Measurements from ENCODE around the gene LRRC10B.

LRRC10B gene

DNA sequence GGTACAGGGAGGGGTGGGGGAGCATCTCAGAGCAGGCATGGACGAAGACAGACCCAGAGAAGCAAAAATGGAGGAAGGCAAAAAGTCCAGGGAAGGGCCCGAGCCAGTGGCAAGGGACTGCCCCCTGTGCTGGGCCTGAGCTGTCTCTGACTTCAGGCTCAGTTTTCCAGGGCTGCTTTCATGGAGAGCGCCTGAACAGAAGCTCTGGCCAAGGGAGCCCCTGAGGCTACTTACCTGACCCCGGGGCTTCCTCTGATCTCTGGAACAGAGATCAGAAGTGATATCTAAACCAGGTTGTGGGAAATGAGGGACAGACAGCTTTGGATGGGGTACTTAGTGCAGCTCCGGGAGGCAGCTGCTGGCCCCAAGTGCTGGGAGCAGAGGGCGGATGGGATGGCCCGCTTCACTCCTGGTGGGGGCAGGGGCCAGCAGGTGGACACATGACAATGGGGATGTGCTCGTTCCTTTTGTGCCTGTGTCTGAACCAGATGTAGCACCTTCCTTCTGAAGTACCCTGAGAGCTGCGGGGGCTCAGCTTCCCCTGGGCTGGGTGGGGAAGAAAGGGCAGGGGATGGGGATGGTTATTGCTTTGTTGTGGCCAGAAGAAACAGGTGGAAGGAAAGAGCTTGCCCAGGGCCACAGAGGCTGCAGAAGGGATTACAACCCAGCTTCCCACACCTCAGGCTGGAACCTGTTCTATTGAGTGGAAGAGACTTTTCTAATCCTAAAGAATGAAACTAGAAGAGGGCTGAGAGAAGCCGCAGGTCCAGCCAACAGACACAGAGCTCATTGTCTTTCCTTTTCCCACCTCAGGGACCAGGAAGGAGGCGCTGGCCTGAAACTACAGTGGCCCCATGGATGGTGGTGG, 5.7 kb downstream of the LRRC10B start:
- Histone ChIP-seq H4K8ac (ENCODE audit: low read depth, low read length) (peak overlapping the region; percentile 76), H2AK5ac (ENCODE audit: low read length) (peak overlapping the region; percentile 89), H3K4me2 (ENCODE audit: low read length) (peak overlapping the region; percentile 16), H4K12ac (ENCODE audit: low read depth, low read length) (peak overlapping the region; percentile 74), H3K4ac (ENCODE audit: low read depth, low read length) (peak overlapping the region; percentile 77), H3K27ac (ENCODE audit: low read depth, low read length) (peak overlapping the region; percentile 93), H3K79me1 (ENCODE audit: low read length) (peaks cover 20% of the 10 kb centered on the region), H3K9me3 (ENCODE audit: insufficient read depth, low read depth, low read length) (no peaks in the 10 kb centered on the region), H2BK12ac (ENCODE audit: low read length) (peak overlapping the region; percentile 93), H4K91ac (ENCODE audit: low read depth, low read length) (peak overlapping the region; percentile 98), H3K79me2 (ENCODE audit: control insufficient read depth, insufficient read depth, low read length, poor library complexity) (peaks cover 9% of the 10 kb centered on the region), H2BK120ac (ENCODE audit: insufficient read depth, low read length, poor library complexity) (peak overlapping the region; percentile 88), H2AFZ (ENCODE audit: insufficient read depth, low read length, poor library complexity) (peak overlapping the region; percentile 42), H3K4me1 (ENCODE audit: control insufficient read depth in 1 of 2, insufficient read depth in 2 of 2, low read length in 2 of 2) (peaks cover 38 to 42% of the 10 kb centered on the region in 2 experiments), H3K9ac (ENCODE audit: low read length) (no peak overlapping the region), H2BK5ac (ENCODE audit: low read depth, low read length, poor library complexity) (peak overlapping the region; percentile 85), H3K23ac (ENCODE audit: low read length) (no peak overlapping the region), H3K36me3 (ENCODE audit: control insufficient read depth in 1 of 2, insufficient read depth in 2 of 2, low read length in 2 of 2) (peaks cover 4 to 10% of the 10 kb centered on the region in 2 experiments), H3K27me3 (ENCODE audit: insufficient read depth, low read length) (peaks cover 5% of the 10 kb centered on the region), H3K4me3 (ENCODE audit: low read depth, low read length) (no peak overlapping the region), H3K14ac (ENCODE audit: low read length) (peak overlapping the region; percentile 95), H3K18ac (ENCODE audit: low read length) (peak overlapping the region; percentile 94)
- WGBS (ENCODE audit: extremely low coverage, insufficient coverage, insufficient read length), result no CpG with 5 or more reads among the region's 11 CpGs
- DNase-seq, result peak; percentile 18 to 29

DNA sequence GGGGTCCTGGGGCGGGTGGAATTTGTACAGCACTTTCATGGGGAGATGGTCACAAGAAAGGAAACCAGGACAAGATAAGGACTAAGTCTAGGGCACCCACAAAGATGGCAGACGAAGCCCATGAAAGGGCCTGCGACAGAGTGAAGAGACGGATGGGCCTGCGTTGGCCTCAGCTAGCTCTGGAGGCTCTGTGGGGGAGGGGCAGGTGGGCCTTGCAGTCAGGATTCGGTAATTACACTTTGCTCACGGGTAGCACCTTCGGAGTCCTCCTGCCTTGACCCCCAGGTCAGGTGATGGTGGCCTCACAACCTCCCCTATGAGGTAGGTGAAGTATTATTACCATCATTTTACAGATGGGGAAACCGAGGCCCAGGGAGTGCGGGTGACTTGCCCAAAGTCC, 7.1 kb downstream of the LRRC10B start:
- no peak overlapping the region for H3K9ac ChIP-seq (ENCODE audit: low read length)
- DNase-seq, result no peak
- no peaks in the 10 kb centered on the region for H3K9me3 ChIP-seq (ENCODE audit: insufficient read depth, low read depth, low read length)
- no peak overlapping the region for H4K12ac ChIP-seq (ENCODE audit: low read depth, low read length)
- H3K79me1 ChIP-seq (ENCODE audit: low read length), result peaks cover 17% of the 10 kb centered on the region
- peaks cover 9% of the 10 kb centered on the region for H3K79me2 ChIP-seq (ENCODE audit: control insufficient read depth, insufficient read depth, low read length, poor library complexity)
- H3K36me3 ChIP-seq (ENCODE audit: control insufficient read depth in 1 of 2, insufficient read depth in 2 of 2, low read length in 2 of 2), result peaks cover 4 to 10% of the 10 kb centered on the region in 2 experiments
- no peak overlapping the region for H2AK5ac ChIP-seq (ENCODE audit: low read length)
- H3K4me1 ChIP-seq (ENCODE audit: control insufficient read depth in 1 of 2, insufficient read depth in 2 of 2, low read length in 2 of 2), result peaks cover 31 to 35% of the 10 kb centered on the region in 2 experiments
- no peak overlapping the region for H4K8ac ChIP-seq (ENCODE audit: low read depth, low read length)
- no peak overlapping the region for H3K23ac ChIP-seq (ENCODE audit: low read length)
- H3K14ac ChIP-seq (ENCODE audit: low read length), result no peak overlapping the region
- H3K18ac ChIP-seq (ENCODE audit: low read length), result no peak overlapping the region
- no peak overlapping the region for H3K4me2 ChIP-seq (ENCODE audit: low read length)
- no peak overlapping the region for H4K91ac ChIP-seq (ENCODE audit: low read depth, low read length)
- H3K27me3 ChIP-seq (ENCODE audit: insufficient read depth, low read length), result no peaks in the 10 kb centered on the region
- H2BK5ac ChIP-seq (ENCODE audit: low read depth, low read length, poor library complexity), result no peak overlapping the region
- H2AFZ ChIP-seq (ENCODE audit: insufficient read depth, low read length, poor library complexity), result no peak overlapping the region
- H3K27ac ChIP-seq (ENCODE audit: low read depth, low read length), result no peak overlapping the region
- H2BK12ac ChIP-seq (ENCODE audit: low read length), result no peak overlapping the region
- H2BK120ac ChIP-seq (ENCODE audit: insufficient read depth, low read length, poor library complexity), result no peak overlapping the region
- WGBS (ENCODE audit: extremely low coverage, insufficient coverage, insufficient read length), result no CpG with 5 or more reads among the region's 10 CpGs
- no peak overlapping the region for H3K4me3 ChIP-seq (ENCODE audit: low read depth, low read length)
- no peak overlapping the region for H3K4ac ChIP-seq (ENCODE audit: low read depth, low read length)

DNA sequence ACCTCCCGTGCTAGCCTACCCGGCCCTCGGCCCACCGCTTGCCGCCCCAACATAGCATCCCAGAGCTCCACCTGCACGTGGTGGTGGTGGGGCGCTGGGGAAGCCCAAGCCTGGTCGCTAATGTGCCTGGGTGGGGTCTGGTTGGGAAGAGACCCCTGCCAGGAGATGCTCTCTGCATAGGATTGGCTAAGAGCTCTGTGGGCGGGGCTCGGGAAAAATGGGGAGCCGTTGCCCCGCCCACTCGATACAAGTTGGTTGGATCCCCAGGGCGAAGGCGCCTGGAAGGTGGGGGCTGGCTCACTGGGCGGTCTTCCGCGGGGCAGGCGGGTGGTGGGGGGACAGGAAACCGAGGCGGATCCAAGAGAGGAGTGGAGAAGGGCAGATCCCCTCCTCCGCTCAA, 7.6 kb downstream of the LRRC10B start:
- Histone ChIP-seq H3K27ac (ENCODE audit: low read depth, low read length) (no peak overlapping the region), H3K36me3 (ENCODE audit: control insufficient read depth in 1 of 2, insufficient read depth in 2 of 2, low read length in 2 of 2) (peaks cover 9 to 10% of the 10 kb centered on the region in 2 experiments), H3K23ac (ENCODE audit: low read length) (no peak overlapping the region), H3K9ac (ENCODE audit: low read length) (no peak overlapping the region), H3K27me3 (ENCODE audit: insufficient read depth, low read length) (no peaks in the 10 kb centered on the region), H2BK120ac (ENCODE audit: insufficient read depth, low read length, poor library complexity) (no peak overlapping the region), H2AFZ (ENCODE audit: insufficient read depth, low read length, poor library complexity) (no peak overlapping the region), H2AK5ac (ENCODE audit: low read length) (no peak overlapping the region), H2BK12ac (ENCODE audit: low read length) (no peak overlapping the region), H3K18ac (ENCODE audit: low read length) (no peak overlapping the region), H4K8ac (ENCODE audit: low read depth, low read length) (no peak overlapping the region), H3K4ac (ENCODE audit: low read depth, low read length) (no peak overlapping the region), H2BK5ac (ENCODE audit: low read depth, low read length, poor library complexity) (no peak overlapping the region), H3K4me3 (ENCODE audit: low read depth, low read length) (no peak overlapping the region), H3K4me1 (ENCODE audit: control insufficient read depth in 1 of 2, insufficient read depth in 2 of 2, low read length in 2 of 2) (peaks cover 29 to 33% of the 10 kb centered on the region in 2 experiments), H3K14ac (ENCODE audit: low read length) (no peak overlapping the region), H3K79me1 (ENCODE audit: low read length) (peaks cover 17% of the 10 kb centered on the region), H4K12ac (ENCODE audit: low read depth, low read length) (no peak overlapping the region), H3K9me3 (ENCODE audit: insufficient read depth, low read depth, low read length) (no peaks in the 10 kb centered on the region), H4K91ac (ENCODE audit: low read depth, low read length) (no peak overlapping the region), H3K4me2 (ENCODE audit: low read length) (no peak overlapping the region), H3K79me2 (ENCODE audit: control insufficient read depth, insufficient read depth, low read length, poor library complexity) (peaks cover 9% of the 10 kb centered on the region)
- DNase-seq, result no peak
- no CpG with 5 or more reads among the region's 22 CpGs for WGBS (ENCODE audit: extremely low coverage, insufficient coverage, insufficient read length)

DNA sequence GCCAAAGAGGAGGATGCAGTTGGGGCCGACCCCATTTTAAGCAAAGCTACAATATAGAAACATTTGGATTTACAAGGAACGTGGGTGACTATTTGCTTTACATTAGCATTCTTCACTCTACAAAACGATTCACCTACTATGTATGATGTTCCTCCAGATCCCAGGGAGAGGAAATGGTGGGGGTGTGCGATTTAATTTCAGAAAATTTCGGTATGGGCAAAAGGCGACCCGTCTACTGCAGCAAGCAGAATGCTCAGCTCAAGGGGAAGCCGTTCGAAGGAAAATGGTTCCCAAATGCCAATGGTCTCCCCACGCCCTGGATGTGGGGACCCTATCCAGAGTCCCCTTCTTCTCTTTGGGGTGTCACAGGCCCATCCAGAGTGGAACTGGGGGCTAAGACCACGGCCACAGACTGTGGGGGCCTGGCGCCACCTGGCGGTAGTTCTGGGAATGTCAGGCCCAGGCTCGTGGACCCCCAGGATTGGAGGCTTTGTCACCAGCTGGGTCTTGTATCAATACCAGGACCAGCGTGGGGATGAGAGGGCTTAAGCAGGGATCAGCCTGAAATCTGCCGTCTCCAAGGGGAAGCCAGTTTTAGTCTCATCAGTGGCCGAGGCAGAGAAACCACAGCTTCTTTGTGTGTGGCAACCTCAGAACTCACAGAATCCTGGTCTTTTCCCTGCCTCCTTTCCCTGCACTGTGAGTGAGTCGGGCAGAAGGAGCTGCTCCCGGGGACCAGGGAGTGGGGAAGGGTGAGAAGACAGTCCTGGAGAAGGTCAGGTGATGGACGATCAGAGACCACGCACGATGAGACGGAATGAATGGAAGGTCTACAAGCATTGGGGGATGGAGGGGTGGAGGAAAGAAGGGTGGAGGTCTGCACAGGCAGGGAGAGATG, 8.4 kb downstream of the LRRC10B start:
- no peak overlapping the region for H2BK5ac ChIP-seq (ENCODE audit: low read depth, low read length, poor library complexity)
- no peak overlapping the region for H3K18ac ChIP-seq (ENCODE audit: low read length)
- DNase-seq, result peak in 1 of 2 donors; percentile 47
- no peak overlapping the region for H3K4me3 ChIP-seq (ENCODE audit: low read depth, low read length)
- no peak overlapping the region for H4K12ac ChIP-seq (ENCODE audit: low read depth, low read length)
- no peak overlapping the region for H2BK12ac ChIP-seq (ENCODE audit: low read length)
- H3K79me2 ChIP-seq (ENCODE audit: control insufficient read depth, insufficient read depth, low read length, poor library complexity), result peaks cover 9% of the 10 kb centered on the region
- no peak overlapping the region for H2BK120ac ChIP-seq (ENCODE audit: insufficient read depth, low read length, poor library complexity)
- H3K4ac ChIP-seq (ENCODE audit: low read depth, low read length), result no peak overlapping the region
- H3K23ac ChIP-seq (ENCODE audit: low read length), result no peak overlapping the region
- H3K79me1 ChIP-seq (ENCODE audit: low read length), result peaks cover 17% of the 10 kb centered on the region
- H4K8ac ChIP-seq (ENCODE audit: low read depth, low read length), result no peak overlapping the region
- WGBS (ENCODE audit: extremely low coverage, insufficient coverage, insufficient read length), result no CpG with 5 or more reads among the region's 23 CpGs
- H4K91ac ChIP-seq (ENCODE audit: low read depth, low read length), result no peak overlapping the region
- no peak overlapping the region for H3K4me2 ChIP-seq (ENCODE audit: low read length)
- H2AFZ ChIP-seq (ENCODE audit: insufficient read depth, low read length, poor library complexity), result no peak overlapping the region
- H2AK5ac ChIP-seq (ENCODE audit: low read length), result no peak overlapping the region
- H3K27me3 ChIP-seq (ENCODE audit: insufficient read depth, low read length), result no peaks in the 10 kb centered on the region
- peaks cover 25 to 28% of the 10 kb centered on the region in 2 experiments for H3K4me1 ChIP-seq (ENCODE audit: control insufficient read depth in 1 of 2, insufficient read depth in 2 of 2, low read length in 2 of 2)
- H3K9ac ChIP-seq (ENCODE audit: low read length), result no peak overlapping the region
- no peak overlapping the region for H3K14ac ChIP-seq (ENCODE audit: low read length)
- H3K27ac ChIP-seq (ENCODE audit: low read depth, low read length), result no peak overlapping the region
- H3K9me3 ChIP-seq (ENCODE audit: insufficient read depth, low read depth, low read length), result no peaks in the 10 kb centered on the region
- H3K36me3 ChIP-seq (ENCODE audit: control insufficient read depth in 1 of 2, insufficient read depth in 2 of 2, low read length in 2 of 2), result peaks cover 13% of the 10 kb centered on the region in 2 experiments

Measured in trophoblast cell (in vitro differentiated cells and primary cell).